GM18502 (cell line): Measurements from ENCODE around the gene C21orf58.
"Not testable (repeated sequence)": the region's sequence is repeated elsewhere in the genome, so short reads cannot be mapped to it uniquely, and the experiment has no call there.

ENCODE experiments used
- ATAC-seq: cut with Tn5 transposase; IDR thresholded peaks from one replicate; pipeline ENCODE4 v1.9.1; 2021; ENCODE audit warnings: mild to moderate bottlenecking; ENCODE audit not compliant: unreplicated experiment, poor library complexity

Gene C21orf58

DNA sequence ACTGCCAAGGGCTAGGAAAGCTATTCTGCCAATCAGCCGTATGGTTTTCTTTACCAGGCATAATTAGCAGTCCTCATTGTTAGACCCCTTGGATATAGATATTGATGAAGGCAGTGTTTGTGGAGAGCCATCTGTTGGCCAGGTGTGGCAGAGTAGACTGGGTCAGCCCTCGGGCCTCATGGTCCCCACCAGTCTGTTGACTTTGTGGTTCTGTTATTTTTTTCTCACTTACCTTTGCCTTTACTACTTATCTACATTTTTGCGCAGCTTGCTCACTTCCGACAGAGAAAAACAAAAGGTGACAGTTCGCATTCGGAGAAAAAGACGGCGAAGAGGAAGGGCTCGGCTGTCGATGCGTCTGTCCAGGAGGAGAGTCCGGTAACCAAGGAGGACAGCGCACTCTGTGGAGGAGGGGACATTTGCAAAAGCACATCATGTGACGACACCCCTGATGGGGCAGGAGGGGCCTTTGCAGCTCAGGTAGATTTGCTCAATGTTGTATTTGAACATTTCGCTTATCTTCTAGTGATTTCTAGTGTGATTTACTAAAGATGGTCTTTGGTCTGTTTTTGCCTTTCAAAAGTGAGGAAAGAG, 2.5 kb upstream of the C21orf58 start:
- ATAC-seq, result no peak

DNA sequence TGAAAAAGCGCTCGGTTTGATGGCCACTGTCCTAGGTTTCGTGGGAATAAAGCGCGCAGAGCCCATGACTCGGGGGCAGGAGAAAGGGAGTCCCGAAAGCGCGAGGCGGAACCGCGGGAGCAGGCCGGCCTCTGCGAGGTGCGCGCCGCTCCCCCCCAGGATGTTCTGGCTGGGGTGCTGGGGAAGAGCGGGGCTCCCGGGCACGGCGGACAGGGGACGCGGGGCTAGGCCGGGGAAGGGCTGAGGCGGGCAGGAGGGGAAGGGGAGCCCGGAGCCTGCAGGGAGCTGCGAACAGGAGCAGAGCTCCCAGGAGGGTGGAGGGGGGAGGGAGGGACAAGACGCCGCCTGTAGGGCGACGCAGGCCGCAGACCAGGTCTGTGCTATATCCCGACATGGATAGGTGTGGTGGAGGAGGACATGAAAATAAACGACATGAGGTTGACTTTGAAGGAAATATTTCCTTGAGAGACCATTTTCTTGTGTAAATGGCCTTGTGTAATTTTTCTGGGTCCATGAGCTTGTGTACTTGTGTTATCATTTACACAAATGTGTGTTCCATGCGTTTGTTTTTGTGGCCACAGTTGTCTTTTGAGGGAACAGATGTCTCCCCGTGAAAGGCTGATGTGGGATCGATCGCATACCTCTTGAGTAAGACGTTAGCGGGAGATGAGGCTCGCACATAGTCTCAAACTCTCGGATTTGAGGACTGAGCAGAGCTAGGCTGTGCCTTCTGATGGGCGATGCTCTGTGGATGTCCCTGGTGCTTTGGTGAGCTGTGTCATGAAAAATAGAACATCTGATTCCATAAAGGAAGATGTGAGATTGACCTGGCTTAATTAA, 1.6 kb upstream of the C21orf58 start:
- ATAC-seq, result no peak

DNA sequence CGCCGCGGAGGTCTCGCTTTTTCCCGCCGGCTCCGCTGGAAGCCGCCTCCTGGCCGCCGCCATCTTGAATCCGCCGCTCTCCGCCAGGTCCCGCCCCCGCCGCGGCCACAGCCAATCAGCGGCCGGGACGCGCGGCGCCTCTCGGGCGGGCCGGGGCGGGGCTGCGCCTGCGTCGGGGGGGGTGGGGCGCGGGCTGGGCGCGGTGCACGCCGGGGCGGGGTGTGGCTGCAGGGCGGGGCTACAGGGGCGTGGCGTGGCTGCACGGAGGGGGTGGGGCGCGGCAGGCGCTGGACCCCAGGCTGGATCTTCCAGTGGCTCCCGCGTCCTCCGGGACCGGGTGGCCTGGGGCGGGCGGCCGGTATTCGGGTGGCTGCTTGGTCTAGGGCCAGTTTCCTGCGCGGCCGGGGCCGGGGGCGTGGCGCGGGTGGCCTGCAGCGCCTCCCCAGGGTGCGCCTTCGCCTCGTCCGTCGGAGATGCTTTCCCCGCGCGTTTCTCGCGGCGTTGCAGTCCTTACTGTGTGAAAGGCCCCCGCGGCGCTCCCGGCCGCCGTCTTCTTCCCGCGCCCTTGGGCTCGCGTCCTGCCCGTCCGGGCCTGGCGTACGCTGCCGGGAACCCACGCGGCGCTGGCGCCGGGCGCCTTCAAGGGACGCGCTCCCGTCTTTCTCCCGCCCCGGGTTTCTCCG, 861 bp upstream of the C21orf58 start:
- ATAC-seq, result peak; percentile 56

DNA sequence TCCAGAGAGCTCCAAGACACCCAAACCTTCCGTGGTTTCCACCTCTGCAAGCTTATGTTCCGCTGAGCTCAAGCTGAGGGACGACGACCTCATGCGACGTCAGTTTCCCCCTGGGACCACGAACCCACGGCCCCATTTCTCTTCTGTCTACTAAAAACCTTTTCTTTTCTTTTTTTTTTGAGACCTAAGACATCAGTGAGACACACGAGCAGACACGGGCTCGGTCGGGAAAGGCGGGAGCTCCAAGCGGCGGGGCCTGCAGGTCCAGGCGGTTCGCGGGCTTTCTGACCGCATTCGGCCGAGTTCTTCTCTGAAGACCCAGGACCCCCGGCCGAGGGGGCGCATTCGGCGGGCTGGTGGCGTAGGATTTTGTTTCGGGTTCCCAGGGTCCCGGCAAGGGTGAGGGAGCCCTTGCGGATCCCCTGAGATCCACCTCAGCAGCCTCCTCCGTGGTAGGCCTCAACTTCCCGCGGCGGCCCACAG, 402 bp downstream of the C21orf58 start:
- ATAC-seq, result peak; percentile 4

DNA sequence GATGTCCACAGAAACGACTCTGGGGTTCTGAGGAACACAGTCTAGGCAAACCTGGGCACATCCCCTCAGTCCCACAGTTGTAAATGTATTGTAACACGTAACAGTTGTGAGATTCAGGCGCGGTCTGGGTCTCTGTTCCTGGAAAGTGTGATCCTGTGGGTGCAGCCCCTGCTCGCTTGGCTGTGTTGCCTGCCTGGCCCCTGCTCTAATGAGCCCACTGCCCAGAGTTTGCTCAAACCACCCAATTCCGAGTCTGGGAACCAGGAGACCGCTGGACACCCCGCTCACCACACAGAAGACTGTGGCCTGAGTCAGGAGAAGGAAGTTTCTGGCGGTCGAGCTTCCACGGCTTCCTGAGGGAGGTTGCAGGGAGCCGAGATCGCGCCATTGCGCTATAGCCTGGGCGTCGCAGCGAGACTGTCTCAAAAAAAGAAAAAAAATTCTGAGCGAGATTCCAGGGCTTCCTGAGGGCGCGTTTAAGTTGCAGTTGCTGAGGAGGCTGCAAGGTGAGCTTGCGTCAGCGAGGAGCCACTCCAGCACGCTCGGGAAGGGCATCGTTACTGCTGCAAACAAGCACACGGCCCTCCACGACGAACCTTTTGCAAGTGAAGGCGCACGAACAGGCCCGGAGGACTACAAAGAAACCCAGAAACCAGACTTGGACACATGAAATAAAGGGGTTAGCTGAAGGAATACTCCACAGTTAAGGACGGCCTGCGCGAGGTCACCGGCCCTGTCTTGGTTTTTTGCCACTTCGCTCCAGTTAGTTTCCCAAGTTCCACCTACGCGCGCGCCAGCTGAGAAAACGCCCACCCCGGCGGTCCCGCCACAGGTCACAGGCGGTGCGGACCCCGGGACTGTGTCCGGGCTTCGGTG, 1.1 kb downstream of the C21orf58 start:
- no peak for ATAC-seq

DNA sequence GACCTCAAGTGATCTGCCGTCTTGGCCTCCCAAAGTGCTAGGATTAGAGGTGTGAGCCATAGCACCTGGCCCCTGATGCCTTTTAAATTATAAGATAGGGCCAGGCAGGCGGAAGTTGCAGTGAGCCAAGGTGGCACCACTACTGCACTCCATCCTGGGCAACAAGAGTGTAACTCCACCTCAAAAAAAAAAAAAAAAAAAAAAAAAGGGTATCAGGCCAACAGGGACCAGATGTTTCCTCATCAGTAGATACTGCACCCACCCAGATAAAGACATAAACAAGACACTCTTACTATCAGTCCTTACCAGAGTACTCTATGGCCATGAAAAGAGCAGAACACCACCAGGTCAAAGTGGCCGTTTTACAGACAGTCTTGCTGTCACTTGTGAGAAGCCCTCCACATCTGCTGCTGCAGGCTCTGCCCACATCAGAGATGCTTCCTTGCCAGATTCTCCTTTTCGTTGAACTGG, 3.3 kb downstream of the C21orf58 start:
- ATAC-seq, result no peak

DNA sequence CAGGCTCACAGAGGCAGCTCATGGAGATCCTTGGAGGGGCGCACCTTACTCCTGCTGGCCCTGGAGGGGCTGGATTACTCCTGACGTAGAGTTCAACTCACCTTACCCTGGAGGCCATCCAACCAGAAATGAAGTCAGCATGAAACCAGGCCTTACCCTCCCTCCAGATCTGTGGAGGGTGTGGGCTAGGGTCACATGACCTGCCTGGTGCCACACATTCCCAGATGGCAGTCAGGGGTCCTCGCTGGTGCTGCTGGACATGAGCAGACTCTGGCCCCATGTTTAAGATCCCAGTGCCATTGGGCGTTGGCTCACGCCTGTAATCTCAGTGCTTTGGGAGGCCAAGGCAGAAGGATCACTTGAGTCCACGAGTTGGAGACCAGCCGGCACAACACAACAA, 4.5 kb downstream of the C21orf58 start:
- no peak for ATAC-seq

DNA sequence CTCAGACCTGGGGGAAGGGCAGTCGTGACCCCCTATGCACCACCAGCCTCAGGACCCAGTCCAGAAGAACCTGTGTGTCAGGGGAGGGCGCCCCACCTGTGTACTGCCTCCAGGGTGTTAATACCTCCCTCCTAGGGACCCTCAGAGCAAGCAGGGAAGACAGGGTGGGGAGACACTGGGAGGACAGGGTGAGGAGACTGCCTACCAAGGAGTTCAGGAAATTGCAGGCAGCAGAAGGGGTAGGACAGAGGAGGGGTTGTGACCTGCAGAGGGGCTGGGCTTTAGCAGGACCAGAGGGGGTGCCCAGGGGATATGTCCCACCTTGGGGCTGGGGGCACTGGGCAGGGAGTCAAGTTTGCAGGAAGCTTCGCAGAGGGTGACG, 5.2 kb downstream of the C21orf58 start:
- no peak for ATAC-seq

DNA sequence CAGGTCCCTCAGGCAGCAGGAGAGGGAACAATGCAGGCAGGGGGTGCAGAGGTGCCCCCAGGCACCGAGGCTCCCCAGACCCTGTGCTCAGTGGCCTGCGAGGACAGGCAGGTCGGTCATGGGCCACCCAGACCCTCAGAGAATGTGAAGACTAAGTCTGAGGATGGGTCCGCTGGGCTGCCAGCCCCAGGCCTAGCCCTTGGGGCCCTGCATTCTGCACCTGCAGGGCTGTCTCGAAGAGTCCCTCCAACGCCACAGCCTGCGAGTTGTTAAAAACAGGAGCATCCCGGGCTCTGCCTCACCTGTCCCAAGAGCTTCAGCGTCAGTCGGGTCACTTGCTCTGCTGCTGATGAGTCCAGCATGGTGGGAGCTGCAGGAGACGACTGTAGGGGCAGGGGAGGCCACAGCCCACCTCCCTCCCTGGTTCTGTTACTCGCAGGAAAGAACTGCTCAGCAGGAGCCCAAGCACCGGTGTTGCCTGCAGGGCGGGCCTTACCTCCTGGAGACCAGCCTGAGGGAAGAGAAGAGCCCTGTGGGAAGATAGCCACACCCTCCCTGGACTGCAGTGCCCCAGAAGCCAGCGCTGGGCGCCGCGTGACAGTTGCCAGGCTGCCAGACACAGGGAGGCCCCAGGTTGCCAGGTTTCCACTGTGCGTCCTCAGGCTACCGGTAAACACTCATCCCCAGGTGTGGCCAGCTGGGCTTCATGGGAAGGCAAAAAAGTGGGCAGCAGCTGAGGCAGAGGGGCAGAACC, 5.8 kb downstream of the C21orf58 start:
- no peak for ATAC-seq

DNA sequence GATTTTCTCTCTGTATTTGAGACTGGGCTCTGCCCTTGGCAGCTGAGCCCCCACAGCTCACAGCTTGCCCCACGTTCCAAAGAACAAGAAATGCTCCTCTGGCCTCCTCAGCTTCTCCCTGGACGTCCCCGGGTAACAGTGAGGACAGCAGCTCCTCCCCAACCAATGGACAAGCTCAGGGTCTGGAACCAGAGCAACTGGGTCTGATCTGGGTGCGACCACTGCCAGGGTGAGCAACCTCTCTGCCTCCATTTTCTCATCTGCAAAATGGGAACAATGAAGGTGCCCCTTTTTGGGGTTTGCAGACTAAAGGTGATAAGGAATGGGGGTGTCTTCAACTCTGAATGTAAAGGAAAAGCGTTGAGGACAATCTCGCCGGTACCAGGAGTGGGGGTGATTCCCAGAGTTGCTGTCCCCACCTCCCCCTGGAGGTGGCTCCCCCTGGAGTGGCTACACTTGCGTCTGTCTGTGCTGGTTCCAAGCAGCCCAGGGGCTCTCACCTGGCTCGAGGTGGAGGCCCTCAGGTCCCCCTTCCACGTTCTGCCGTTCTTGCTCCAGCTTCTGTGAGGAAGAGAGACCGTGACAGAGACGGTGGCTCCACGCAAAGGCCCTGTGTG, 6.9 kb downstream of the C21orf58 start:
- no peak for ATAC-seq

DNA sequence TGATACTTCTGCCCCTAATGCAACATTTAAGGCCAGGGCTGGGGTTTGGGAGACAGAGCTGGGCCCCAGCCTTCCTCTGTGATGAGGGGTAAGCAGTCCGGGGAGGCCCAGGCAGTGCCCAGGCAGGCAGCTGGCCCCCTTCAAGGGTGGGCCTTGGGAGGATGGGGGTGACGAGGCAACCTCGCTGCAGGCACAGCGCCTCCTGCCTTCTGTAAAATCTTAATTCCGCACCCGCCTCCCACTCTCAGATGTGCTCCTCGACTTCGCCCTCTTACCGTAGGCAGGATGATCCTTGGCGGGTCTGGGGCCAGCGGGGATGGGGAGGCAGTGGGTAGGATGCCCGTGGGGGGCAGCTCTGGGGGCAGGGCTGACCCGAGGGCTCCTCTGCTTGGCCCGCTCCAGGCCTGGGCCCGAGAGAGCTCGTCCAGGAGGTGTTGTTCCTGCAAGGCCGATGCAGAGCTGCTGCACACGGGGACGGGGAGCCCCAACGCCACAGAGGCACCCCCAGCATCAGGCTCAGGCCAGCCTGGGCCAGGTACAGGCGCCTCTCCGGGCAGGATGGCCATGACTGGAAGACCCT, 9.1 kb downstream of the C21orf58 start:
- ATAC-seq, result no peak

DNA sequence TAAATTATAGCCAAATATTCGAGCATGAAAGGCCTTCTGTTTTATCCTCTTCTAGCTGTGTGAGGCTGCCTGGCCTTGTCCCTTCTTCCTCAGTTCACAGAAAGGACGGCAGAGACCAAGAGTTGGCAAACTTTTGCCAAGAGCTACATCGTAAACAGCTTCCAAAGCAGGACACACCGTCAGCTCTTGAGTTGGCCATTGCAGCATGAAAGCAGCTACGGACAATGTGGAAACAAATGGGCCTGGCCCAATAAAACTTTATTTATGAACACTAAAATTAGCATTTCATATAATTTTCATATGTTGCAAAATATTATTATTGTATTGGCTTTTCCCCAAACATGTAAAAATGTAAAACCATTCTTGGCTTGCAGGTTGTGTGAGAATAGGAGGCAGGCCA, 10.7 kb downstream of the C21orf58 start:
- ATAC-seq, result no peak

DNA sequence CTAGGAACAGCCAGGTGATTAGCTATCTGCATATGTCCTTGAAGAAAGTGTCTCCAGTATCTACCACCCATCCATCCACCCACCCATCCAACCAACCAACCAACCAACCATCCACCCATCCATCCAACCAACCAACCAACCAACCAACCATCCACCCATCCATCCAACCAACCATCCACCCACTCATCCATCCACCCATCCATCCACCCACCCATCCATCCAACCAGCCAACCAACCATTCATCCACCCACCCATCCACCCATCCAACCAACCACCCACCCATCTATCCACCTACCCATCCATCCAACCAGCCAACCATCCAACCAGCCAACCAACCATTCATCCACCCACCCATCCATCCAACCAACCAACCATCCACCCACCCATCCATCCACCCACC, 12.1 kb downstream of the C21orf58 start:
- no peak for ATAC-seq

DNA sequence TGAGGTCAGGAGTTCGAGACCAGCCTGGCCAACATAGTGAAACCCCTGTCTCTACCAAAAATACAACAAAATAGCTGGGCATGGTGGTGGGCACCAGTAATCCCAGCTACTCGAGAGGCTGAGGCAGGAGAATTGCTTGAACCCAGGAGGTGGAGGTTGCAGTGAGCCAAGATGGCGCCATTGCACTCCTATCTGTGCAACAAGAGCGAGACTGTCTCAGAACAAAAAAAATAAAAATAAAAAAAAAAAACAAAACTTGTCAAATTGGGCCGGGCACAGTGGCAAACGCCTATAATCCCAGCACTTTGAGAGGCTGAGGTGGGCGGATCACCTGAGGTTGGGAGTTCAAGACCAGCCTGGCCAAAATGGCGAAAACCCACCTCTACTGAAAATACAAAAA, 13.4 kb downstream of the C21orf58 start:
- not testable (repeated sequence) for ATAC-seq

DNA sequence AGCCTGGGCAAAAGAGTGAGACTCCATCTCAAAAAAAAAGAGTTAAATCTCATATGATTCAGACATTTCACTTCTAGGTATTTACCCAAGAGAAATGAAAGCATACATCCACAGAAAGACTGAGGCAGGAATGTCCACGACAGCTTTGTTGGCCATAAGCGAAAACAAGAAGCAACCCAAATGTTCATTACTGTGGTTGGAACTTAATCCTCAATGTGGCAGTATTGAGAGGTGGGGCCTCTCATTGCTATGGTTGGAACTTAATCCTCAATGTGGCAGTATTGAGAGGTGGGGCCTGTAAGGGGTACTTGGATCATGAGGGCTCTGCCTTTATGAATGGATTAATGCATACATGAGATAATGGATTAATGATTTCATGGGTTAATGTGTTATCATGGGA, 15.2 kb downstream of the C21orf58 start:
- ATAC-seq, result no peak

DNA sequence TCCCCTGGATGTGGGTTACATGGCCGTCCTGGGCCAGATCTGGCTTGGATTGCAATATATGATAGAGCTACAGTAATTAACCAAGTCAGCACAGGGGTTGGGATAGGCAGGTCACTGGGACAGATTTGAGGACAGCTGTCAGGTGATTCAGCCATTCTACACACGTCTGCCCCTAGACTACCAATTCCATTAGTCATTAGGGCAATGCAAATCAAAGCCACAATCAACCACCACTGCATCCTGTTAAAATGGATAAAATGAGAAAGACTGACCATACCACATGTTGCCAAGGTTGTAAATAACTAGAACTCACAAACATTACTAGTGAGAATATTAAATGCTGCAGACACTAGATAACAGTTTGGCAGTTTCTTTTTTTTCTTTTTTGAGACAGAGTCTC, 16.0 kb downstream of the C21orf58 start:
- ATAC-seq, result no peak

DNA sequence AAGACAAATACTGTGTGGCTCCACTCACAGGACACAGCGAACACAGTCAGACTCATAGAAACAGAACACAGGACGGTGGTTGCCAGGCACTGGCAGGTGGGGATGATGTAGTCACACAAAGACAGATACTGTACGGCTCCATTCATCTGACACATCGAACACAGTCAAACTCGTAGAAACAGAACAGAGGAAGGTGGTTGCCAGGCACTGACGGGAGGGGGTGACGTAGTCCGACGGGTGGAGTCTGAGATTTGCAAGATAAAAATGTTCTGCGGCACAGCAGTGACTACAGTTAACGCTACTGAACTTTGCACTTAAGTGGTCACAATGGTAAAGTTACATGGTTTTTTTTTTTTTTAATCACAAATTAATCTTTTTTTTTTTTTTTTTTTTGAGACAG, 18.7 kb downstream of the C21orf58 start:
- ATAC-seq, result no peak

DNA sequence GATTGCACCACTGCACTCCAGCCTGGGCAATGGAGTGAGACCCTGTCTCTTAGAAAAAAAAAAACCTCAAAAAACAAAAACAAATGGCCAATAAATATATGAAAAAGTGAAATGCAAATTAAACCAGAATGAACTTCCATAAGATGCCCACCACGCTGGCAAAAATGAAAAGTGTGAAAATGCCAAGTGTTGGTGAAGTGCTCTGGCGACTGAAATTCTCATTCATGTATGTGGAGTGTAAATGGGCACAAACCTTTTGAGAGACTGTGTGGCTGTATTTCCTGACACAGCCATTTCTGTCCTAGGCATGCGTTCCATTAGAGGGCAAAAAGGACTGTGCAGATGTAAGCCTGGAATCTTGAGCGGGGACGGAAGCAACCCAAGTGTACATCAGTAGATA, 19.2 kb downstream of the C21orf58 start:
- ATAC-seq, result no peak

DNA sequence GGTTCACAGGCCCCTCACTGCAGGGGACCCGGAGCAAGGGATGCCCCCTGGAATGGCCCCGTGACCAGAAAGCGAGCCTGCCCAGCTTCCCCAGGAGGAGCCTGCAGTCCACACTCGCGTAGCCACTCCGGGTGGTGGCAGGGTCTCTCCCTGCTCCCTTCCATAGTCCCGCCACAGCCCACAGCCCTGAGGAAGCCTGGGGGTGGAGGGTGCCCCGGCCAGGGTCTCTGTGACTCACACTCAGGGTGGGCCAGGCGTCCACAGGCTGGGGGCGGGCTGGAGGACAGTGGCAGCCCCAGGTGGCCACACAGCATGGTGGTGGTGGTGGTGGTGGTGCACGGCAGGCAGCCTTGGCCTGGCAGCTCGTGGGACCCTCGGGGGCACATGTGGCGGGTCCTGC, 21.9 kb downstream of the C21orf58 start:
- no peak for ATAC-seq
